Measurements from ENCODE around the gene COX4I1.

- TF ChIP-seq CTCF (IDR thresholded peaks at IDR 0.05) (no peak), REST (IDR thresholded peaks at IDR 0.05; ENCODE audit: insufficient read depth in 1 of 2, low read depth in 2 of 2, low read length in 1 of 2) (no peak), POLR2AphosphoS5 (IDR thresholded peaks at IDR 0.05; ENCODE audit: low read depth, low read length) (no peak)
Observed at GRCh38 chr16:85773044-85773443, 26.5 kb upstream of the COX4I1 start.
